ENCODE results near the gene ASIC2.

DNA sequence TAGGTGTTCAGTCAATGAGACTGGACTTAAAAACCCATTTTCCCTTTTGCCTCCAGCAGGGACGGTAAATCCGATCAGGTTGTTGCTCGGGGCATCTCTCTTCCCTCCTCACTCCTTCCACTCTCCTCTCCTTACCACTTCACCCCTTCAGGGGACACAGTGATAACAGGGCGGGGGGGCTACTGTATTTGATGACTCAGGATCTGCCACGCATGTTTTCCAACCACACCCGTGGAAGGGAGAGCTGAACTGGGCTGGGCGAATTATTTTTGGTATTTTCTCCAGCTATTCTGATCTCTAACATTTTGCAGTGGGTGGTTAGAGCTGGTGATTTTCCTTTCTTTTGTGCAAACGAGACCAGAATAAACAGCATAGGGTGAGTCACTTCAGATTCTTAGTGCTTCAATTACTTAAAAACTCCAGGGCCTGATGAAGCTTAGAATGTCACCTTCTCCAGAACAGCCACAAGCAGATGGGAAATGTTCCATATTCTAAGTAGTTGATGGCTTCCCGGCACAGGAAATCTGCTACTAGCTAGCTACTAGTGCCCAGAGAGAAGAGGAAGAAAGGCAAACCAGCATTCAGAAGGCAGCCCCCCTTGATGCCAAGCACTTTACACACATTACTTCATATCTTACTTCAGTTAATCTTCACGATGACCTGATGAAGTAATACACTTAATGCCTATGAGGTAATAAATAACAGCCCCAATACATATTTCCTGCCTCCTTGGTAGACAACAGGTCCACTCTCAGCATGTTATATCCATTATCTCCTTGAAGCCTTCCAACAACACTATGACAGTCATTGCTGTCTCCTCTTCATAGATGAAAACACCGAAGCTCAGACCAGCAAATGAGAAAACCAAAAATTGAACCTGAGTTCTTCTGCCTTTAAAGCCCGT lies 74.1 kb downstream of the ASIC2 start:
- TF ChIP-seq NFYB (IDR thresholded peaks at IDR 0.05; ENCODE audit: extremely low read depth, insufficient read length) (no peak), NR3C1 (CRISPR knock-in tag; IDR thresholded peaks at IDR 0.05) (no peak), SETDB1 (IDR thresholded peaks at IDR 0.05; ENCODE audit: low read length) (no peak), RFX5 (IDR thresholded peaks at IDR 0.05; ENCODE audit: low read depth, low read length) (no peak), FOXJ2 (tag; IDR thresholded peaks at IDR 0.05) (no peak)
